HG02870 (cell line): ENCODE results near the gene MRPL22.
A peak's percentile ranks its signal among the peaks of the same experiment; 100 is the strongest.
"Not testable (repeated sequence)": the region's sequence is repeated elsewhere in the genome, so short reads cannot be mapped to it uniquely, and the experiment has no call there.

Experiments
- ATAC-seq: cut with Tn5 transposase; IDR thresholded peaks from one replicate; pipeline ENCODE4 v1.9.1; 2021; ENCODE audit warnings: mild to moderate bottlenecking, moderate library complexity; ENCODE audit not compliant: unreplicated experiment

The MRPL22 gene

GRCh38 chr5:154939387-154939786, 1.5 kb upstream of the MRPL22 start:
- not testable (repeated sequence) for ATAC-seq

DNA sequence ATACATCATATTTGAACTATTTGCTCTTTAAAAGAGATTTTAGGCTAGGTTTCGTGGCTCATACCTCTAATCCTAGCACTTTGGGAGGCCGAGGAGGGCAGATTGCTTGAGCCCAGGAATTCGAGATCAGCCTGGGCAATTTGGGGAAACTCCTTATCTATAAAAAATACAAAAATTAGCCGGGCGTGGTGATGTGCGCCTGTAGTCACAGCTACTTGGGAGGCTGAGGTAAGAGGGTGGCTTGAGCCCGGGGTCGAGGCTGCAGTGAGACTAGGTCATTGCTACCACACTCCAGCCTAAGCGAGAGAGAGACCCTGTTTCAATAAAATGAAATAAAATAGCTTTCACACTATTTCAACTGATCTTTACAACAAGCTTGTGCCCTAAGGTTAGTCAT, 500 bp upstream of the MRPL22 start:
- no peak for ATAC-seq

- no peak for ATAC-seq
Observed at GRCh38 chr5:154943527-154943926, 2.7 kb downstream of the MRPL22 start.

DNA sequence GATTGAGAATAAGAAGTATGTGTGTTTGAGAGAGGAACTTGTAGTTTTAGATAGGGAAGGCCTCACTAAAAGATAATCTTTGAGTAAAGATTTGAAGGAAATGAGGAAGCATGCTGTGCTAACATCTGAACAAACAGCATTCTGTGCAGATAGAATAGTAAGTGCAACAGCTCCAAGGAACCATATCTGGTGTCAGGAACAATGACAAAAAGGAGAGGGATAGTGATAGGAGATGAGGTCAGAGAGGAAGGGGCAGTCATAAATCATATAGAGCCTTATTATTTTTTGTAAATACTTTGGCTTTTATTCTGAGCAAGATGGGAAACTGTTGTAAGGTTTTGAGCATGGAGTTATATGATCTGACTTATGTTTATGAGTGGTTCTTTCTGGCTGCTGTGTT, 3.8 kb downstream of the MRPL22 start:
- ATAC-seq: no peak

DNA sequence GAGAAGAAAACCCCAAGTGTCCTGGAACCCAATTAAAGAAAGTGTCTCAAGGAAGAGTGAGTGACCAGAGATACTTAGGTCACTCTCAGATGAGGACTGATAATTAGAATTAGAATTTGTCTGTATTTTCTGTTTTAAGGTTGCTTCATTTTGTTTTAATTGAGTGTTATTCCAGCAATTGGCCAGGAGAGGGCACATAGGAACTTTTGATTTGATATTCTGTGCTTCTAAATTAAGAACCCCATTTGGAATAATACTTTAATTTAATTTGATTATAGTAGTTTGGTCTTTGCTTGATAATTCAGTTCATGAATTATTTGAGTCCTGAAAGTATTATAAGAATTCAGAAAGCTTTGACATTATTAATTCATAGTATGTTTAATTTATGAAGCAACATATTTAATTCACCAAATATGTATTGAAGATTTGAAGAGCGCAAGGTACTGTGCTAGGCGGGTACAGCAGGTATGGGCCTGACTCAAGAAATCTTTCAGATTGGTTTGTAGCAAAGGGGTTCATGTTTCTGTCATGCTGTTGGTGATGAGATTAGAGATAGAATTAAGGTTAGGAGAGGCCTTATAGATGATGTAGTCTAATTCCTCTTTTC, 4.9 kb downstream of the MRPL22 start:
- no peak for ATAC-seq

GRCh38 chr5:154947778-154948177, 6.9 kb downstream of the MRPL22 start:
- ATAC-seq: no peak

DNA sequence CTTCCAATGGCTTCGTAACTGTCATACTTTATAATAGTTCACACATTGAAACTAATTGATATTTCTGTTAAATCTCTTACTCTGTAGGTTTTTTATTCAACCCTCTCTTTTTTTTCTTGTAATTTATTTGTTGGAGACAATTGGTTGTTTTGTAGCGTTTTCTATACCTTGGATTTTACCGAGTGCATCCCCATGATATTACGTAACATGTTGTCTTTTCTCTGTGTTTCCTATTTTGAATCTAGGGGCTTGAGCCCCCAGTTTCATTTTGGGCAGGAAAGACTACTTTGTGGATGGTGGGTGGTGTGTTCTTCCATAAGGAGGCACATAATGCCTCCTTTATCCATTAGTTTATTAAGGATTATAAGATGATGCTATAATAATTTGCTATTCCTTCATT, 7.4 kb downstream of the MRPL22 start:
- ATAC-seq: no peak

DNA sequence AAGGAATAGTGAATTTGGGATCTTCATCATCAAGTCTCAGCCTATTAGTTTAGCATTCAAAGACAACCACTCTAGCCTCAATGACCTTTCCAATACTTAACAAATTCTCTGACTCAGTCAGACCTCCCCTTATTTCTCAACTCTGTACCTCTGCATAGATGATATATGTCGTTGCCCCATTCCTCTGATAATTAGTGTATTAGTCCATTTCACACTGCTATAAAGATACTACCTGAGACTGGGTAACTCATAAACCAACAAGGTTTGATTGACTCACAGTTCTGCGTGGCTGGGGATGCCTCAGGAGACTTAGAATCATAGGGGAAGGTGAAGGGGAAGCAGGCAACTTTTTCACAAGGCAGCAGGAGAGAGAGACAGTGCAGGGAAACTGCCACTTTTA, 8.9 kb downstream of the MRPL22 start:
- ATAC-seq: no peak

- ATAC-seq: no peak
Observed at GRCh38 chr5:154956712-154957111, 15.8 kb downstream of the MRPL22 start.

DNA sequence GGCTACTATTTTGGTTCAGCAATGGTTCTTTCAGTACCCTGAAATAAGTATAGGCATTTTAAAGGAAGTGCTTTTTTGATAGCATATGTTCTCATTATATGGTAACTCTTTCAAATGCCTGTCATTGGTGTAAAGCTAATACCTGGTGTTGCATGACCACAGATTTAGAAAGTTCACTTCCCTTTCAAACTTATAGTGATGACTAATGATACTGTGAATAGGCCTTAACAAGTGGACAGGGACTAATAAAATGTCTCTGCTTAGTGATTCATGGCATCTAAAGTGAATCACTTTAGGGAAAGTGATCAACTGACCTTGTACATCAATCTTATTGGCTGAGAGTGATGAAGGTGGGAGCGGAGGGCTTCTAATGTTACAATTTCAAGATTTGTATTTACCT, 21.6 kb downstream of the MRPL22 start:
- peak; percentile 93 for ATAC-seq

DNA sequence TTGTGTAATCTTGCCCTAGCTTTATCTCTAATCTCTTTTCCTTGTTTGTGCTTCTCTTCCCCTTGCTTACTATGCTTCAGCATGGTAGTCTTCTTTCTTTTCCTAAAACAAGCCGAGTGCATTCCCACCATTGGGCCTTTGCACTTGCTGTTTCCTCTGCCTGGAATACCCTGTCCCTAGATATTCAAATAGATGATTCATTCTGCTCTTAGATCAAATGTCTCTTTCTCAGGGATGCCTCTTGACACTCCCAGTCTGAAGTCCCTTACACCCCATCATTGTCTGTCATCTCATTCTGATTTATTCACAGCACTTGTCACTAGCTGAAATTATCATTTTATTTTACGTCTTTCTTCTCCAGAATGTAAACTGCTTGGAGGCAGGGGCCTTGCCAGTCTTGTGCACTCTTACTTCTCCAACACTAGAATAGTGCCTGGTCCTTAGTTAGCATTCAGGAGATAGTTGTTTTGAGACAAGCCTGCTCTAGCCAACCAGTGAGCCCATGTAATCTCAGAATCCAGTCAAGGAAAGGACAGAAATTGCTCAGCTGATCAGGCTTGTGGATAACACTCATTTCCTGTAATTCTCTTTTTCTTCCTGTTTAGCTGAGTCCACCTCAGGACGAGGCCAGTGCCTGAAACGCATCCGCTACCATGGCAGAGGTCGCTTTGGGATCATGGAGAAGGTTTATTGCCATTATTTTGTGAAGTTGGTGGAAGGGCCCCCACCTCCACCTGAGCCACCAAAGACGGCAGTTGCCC, 25.4 kb downstream of the MRPL22 start:
- ATAC-seq: no peak

- ATAC-seq: no peak
Observed at GRCh38 chr5:154966874-154967273, 26.0 kb downstream of the MRPL22 start.

- ATAC-seq: no peak
Observed at GRCh38 chr5:154967421-154968024, 26.6 kb downstream of the MRPL22 start.

DNA sequence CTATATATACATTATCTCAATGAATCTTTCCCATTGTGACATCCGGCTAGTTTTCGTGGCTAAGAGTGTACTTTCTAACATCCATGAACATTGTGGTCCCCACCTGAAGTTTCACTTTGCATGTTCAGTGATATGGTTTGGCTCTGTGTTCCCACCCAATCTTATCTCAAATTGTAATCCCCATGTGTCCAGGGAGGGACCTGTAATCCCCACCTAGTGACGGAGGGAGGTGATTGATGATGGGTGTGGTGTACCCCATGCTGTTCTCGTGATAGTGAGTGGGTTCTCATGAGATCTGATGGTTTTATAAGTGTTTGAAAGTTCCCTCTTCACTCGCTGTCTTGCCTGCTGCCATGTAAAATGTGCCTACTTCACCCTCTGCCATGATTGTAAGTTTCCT, 28.1 kb downstream of the MRPL22 start:
- no peak for ATAC-seq

- ATAC-seq: no peak
Observed at GRCh38 chr5:154970759-154971158, 29.9 kb downstream of the MRPL22 start.

DNA sequence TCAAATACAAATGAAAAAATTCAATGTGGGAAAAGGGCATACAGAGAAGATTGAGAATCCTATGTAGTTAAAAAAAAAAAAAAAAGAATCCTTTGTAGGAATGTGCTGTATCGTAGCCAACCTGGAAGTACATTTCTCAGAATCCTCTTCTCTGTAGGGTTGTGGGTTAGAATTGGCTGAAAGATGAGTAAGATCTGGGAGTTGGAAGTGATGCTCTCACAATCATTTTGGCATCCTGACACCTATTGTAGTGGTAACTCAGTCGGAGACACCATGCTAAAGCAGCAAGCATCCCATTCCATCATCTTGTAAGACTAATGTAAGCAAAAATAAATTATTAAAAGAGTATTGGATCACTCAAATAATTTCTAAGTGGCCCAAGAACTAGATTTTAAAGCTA, 30.6 kb downstream of the MRPL22 start:
- no peak for ATAC-seq

- no peak for ATAC-seq
Observed at GRCh38 chr5:154972476-154973080, 31.7 kb downstream of the MRPL22 start.

DNA sequence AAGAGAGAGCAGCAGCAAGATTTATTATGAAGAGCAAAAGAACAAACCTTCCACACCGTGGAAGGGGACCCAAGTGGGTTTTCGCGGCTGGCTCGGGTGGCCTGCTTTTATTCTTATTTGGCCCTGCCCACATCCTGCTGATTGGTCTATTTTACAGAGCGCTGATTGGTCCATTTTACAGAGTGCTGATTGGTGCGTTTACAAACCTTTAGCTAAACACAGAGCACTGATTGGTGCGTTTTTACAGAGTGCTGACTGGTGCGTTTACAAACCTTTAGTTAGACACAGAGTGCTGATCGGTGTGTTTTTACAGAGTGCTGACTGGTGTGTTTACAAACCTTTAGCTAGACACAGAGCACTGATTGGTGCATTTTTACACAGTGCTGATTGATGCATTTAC, 35.2 kb downstream of the MRPL22 start:
- ATAC-seq: not testable (repeated sequence)

DNA sequence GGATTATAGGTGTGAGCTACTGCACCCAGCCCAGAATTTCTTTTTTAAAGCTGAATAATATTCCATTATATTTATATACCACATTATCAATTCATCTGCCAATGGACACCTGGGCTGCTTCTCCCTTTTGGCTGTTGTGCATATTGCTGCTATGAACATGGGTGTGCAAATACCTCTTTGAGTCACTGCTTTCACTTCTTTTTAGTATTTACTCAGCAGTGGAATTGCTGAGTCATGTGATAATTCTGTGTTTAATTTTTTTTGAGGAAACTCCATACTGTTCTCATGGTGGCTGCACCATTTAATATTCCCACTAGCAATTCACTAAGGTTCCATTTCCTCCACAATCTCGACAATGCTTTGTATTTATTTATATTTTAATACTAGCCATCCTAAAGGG, 36.5 kb downstream of the MRPL22 start:
- peak; percentile 87 for ATAC-seq

- ATAC-seq: not testable (repeated sequence)
Observed at GRCh38 chr5:154978294-154978693, 37.4 kb downstream of the MRPL22 start.

- ATAC-seq: no peak
Observed at GRCh38 chr5:154984946-154985516, 44.2 kb downstream of the MRPL22 start.

GRCh38 chr5:154986151-154986550, 45.3 kb downstream of the MRPL22 start:
- no peak for ATAC-seq
